Activated CD8-positive, alpha-beta memory T cell treated with anti-CD3 and anti-CD28 coated beads for 36 hours (primary cell): ENCODE measurements around the gene SMAD6. TPM values are rescaled to one million over a fixed set of nuclear protein-coding genes. Genes with fewer than 3 reads are reported as not detected.
"Not testable (repeated sequence)": the region's sequence is repeated elsewhere in the genome, so short reads cannot be mapped to it uniquely, and the experiment has no call there.

Source experiments
- CTCF ChIA-PET: fragments of 350-600 bp; sonication (Branson Sonifier 250); formaldehyde crosslinking; loops from one replicate; lab custom pipeline; 2021; ENCODE audit warnings: antibody characterized with exemption; lab: Charles Lee
- POLR2A ChIA-PET: fragments of 350-600 bp; sonication (Branson Sonifier 250); formaldehyde crosslinking; loops from one replicate; lab custom pipeline; 2021; ENCODE audit warnings: antibody characterized with exemption; lab: Charles Lee
- total RNA-seq, 2 experiments: library from RNA; stranded (reverse); gene quantifications; one replicate each; pipeline ENCODE4 v1.2.3, GENCODE V29; 2021

The SMAD6 gene
- total RNA-seq, 2 experiments from 2014 or later = 0.04 TPM

DNA sequence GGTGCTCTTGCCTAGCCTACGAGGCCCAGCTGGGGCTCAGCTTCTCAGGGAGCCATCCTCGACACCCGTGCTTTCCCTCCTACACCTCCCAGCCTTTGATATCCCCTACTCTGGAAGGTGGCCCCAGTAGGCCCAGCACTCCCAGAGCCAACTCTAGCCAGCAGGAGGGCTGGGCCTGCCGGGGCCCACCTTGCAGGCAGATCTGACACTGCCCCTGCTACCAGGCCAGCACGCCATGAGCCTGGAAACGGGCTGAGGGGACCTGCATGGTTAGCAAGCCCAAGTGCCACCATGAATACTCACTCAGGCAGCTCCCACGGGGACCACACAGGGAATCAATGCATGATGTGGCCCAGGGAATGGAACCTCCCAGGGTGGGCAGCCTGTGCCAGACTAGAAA is 123.7 kb downstream of the SMAD6 start:
- ChIA-PET POLR2A (no interaction called here), CTCF (no interaction called here)

DNA sequence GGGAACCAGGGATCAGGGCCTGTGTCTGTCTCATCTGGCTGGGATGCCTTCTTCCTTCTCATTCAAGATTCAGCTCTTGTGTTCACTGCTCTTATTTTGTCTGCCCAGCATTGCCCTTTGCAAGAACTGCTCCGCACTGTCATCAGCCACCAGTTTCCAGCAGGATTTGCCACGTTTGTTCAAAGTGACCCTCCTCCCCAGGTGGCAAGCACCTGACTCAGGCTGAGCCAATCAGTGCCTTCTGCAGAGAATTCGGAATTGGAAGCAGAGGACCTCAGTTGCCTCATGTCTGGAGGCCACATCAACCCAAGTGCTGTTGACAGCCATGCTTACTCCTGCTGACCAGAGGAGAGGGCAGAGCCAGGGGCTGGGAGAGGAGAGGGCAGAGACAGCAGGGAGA is 124.5 kb downstream of the SMAD6 start:
- CTCF ChIA-PET = no interaction called here
- POLR2A ChIA-PET = no interaction called here

DNA sequence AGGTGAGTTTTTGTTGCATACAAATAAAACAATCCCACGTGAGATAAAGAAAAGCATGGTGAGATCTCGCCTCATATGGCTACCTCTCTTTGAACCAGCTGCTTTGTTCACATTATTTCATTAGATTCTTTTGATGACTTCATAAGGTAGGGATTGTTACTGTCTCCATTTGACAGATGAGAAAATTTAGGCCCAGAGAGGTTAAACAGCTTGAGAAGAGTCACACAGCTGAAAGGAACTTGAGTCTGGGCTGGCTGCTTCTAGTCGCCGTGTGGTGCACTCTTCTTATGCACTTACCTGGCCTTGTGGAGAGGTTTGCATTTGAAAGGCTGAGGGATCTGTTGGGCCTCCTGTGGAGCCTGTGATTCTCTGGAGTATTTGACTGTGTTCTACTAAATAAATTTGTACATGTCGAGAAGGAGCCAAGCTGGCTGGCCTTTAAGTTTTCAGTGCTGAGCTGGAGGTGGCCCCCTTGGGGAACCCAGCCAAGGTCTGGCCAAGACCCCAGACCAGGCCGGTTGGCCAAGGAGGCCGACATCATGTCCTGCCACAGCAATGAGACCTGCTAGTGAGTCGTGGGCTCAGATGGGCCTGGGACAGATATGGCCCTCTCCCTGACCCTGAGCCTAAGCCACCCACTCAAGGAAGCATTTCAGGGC is 125.1 kb downstream of the SMAD6 start:
- ChIA-PET POLR2A (no interaction called here), CTCF (no interaction called here)

DNA sequence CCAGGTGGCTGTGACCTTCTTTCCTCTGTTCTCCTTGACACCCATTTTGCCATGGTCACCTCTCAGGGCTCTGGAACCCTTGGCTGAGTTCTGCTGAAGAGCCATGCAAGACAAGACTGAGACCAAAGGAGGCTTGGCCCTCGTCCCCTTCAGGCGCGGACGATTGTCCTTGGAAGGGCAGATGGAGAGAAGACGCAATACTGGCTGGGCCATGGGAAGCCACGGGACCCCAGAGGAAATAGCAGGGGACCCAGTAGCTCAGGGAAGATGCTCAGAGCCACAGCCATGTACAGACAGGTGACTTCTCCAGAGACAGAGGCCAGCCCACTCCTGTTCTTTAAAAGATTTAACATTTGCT is 125.6 kb downstream of the SMAD6 start:
- POLR2A ChIA-PET = no interaction called here
- CTCF ChIA-PET = no interaction called here

DNA sequence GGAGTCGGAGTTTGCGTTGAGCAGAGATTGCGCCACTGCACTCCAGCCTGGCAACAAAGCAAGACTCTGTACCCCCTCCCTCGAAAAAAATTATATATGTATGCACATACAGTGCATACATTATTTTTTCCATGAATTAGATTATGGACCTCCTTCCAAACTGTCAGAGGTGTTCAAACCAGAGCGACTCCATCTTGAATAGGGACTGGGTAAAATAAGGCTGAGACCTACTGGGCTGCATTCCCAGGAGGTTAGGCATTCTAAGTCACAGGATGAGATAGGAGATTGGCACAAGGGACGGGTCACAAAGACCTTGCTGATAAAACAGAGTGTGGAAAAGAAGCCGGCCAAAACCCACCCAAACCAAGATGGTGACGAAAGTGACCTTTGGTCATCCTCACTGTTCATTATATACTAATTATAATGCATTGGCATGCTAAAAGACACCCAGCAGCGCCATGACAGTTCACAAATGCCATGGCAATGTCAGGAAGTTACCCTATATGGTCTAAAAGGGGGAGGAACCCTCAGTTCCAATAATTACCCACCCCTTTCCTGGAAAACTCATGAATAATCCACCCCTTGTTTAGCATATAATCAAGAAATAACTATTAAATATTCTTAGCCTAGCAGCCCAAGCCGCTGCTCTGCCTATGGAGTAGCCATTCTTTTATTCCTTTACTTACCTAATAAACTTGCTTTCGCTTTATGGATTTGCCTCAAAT is 126.9 kb downstream of the SMAD6 start:
- CTCF ChIA-PET, POLR2A ChIA-PET: not testable (repeated sequence)

DNA sequence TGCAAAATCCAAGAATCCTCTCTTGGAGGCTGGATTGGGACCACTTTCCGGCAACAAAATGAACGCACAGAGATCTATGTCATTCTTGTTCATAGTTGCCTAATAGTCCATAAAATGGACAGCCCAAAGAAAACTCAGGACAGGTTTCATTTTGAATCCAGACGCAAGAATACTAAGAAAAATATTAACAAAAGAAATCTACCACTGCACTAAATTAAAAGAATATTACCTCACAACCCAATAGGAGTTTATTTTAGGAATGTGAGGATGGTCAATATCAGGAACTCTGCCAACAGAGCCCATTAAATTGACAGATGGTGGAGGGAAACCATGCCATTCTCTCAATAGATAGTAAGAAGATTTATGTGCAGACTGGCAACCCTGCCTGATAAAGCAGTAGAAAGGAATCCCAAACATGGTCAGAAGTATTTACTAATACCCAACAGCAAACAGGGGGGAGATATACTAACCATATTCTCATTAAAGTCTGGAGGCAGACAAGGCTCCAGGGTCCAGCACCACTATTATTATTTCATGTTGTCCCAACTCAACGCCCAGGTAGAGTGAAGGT is 127.6 kb downstream of the SMAD6 start:
- CTCF ChIA-PET = no interaction called here

DNA sequence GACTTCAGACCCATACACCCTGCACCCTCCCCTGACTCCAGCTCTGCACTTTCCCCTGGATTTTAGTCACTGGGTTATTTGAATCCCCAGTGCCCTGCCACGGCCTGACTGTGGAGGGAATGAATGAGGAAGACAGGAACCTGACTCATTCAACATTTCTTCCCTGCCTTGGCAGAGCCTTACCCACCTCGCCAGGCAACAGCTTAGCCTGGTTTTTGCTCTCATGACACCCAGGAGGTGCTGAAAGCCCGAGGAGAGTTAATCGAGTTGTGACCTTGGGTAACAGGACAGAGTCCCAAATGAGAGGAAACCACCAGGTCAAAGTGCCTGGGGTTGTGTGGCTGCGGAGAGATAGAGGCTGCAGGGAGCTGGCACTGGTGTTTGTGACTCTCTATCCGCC is 128.3 kb downstream of the SMAD6 start:
- CTCF ChIA-PET = no interaction called here
- POLR2A ChIA-PET = no interaction called here

More for the DNA sequence above, 127.6 kb downstream of the SMAD6 start:
- POLR2A ChIA-PET = no interaction called here

DNA sequence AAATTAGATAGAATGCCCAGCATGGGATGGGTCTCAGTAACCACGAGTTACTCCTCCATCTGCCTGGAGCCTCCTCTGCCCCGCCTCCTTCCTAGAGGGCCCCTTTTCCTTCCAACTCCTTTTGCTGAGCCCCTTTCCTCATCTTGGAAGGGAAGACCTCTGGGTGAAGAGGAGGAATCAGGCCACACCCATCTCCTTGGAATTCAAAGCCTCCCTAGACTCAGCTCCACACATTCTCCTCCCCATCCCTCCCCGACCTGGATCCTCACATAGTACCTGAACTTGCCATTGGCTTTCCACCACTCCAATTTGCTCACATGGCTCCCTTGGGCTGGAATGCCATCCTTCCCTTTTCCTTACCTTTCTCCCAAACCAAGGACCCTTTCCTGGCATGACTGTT is 128.8 kb downstream of the SMAD6 start:
- ChIA-PET POLR2A (no interaction called here), CTCF (no interaction called here)

DNA sequence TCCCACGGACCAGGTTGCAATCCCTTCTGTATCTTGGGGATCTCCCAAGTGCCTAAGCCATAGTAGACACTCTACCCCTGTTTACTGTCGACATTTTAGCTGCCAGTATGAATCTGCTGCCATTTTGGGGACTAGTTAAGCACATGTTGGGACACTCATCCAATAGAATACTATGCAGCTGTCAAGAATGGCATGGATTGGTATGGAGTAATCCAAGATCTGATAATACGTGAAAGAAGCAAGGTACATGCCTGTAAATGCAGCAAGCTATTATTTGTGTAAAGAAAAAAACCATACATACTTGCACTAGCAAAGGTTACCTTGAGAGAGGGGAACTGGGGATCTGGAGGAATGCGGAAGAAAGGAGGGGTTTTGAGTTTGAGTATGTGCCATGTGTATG is 129.3 kb downstream of the SMAD6 start:
- ChIA-PET CTCF (no interaction called here), POLR2A (no interaction called here)

DNA sequence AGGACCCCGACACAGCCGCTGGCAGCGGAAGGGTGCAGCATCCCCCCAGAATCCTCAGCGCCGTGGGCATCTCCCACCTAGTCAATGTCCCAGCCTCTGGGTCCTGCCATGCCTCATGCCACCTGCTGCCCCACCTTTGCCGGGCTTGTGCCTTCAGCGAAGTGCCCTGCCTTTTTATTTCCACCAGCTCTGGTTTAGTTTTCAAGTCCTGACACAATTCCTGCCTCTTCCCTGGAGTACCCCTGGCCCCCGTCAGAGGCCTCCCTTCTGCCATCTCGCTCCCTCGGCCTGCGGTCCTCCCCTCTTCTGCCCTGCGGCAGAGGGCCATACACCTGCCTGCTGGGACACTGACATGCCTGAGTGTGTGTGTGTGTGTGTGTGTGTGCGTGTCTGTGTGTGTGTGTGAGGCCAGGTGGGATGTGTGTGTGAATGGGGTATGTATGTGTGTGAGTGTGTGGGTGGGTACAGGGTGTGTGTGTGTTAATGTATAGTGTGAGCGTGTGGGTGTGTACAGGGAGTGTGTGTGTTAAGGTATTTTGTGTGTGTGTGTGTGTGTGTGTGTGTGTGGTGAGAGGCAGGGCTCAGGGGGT is 129.9 kb downstream of the SMAD6 start:
- ChIA-PET POLR2A (no interaction called here), CTCF (no interaction called here)

Other genes with a start within 250 kb of the SMAD6 start
- 10 to 100 TPM; 48.6 to 49.3 TPM for gene SNAPC5, start 204.5 kb upstream of the SMAD6 start, total RNA-seq
- 1,000 to 10,000 TPM; 4,526 to 4,577 TPM for gene RPL4, start 197.4 kb upstream of the SMAD6 start, total RNA-seq
- gene ZWILCH, start 196.9 kb upstream of the SMAD6 start, total RNA-seq = 10 to 100 TPM; 42.9 to 44.9 TPM
- gene LCTL, start 136.2 kb upstream of the SMAD6 start, total RNA-seq = not detected